Astrocyte (in vitro differentiated cells and primary cell): Measurements from ENCODE around the gene KIAA0232. TPM values are rescaled to one million over a fixed set of nuclear protein-coding genes. Genes with fewer than 3 reads are reported as not detected.

Source experiments
- DNase-seq: peaks from one replicate; pipeline ENCODE4 v3.0.0-alpha.2; 2010; ENCODE audit warnings: low read depth
- FAIRE-seq: peaks from 2 replicates; lab custom pipeline; 2011; peaks lifted over from hg19 to GRCh38; lab: Jason Lieb, UNC
- H2AFZ ChIP-seq: 2 replicates; pipeline ENCODE4 v1.6.0; 2012; ENCODE audit warnings: low read depth, low read length, inconsistent platforms
- H3K27ac ChIP-seq: 2 replicates; pipeline ENCODE4 v1.5.1; 2011; ENCODE audit warnings: low read depth, low read length, inconsistent platforms
- H3K27me3 ChIP-seq: 2 replicates; pipeline ENCODE4 v1.6.0; 2011; ENCODE audit warnings: low read length, inconsistent platforms; ENCODE audit not compliant: insufficient read depth
- H3K36me3 ChIP-seq: 2 replicates; pipeline ENCODE4 v1.5.1; 2011; ENCODE audit warnings: low read length, inconsistent platforms; ENCODE audit not compliant: insufficient read depth
- H3K4me1 ChIP-seq: 2 replicates; pipeline ENCODE4 v1.5.1; 2011; ENCODE audit warnings: low read length, inconsistent platforms; ENCODE audit not compliant: insufficient read depth
- H3K4me2 ChIP-seq: 2 replicates; pipeline ENCODE4 v1.6.0; 2012; ENCODE audit warnings: low read length, inconsistent platforms
- H3K4me3 ChIP-seq: 2 replicates; pipeline ENCODE4 v1.5.1; 2011; ENCODE audit warnings: low read depth, mild to moderate bottlenecking, low read length, inconsistent platforms; ENCODE audit not compliant: insufficient read depth
- H3K79me2 ChIP-seq: 2 replicates; pipeline ENCODE4 v1.6.0; 2012; ENCODE audit warnings: mild to moderate bottlenecking, low read length, inconsistent platforms; ENCODE audit not compliant: insufficient read depth
- H3K9ac ChIP-seq: 2 replicates; pipeline ENCODE4 v1.6.0; 2012; ENCODE audit warnings: mild to moderate bottlenecking, low read length, inconsistent platforms
- H3K9me3 ChIP-seq: 2 replicates; pipeline ENCODE4 v1.5.1; 2012; ENCODE audit warnings: low read depth, mild to moderate bottlenecking, low read length, inconsistent platforms; ENCODE audit not compliant: insufficient read depth
- H4K20me1 ChIP-seq: 2 replicates; pipeline ENCODE4 v1.6.0; 2012; ENCODE audit warnings: low read length, inconsistent platforms; ENCODE audit not compliant: insufficient read depth
- H3K27ac Mint-ChIP-seq: one replicate; pipeline ENCODE4 v1.8.0; 2021; ENCODE audit warnings: mild to moderate bottlenecking, mixed read lengths; ENCODE audit not compliant: unreplicated experiment
- H3K27me3 Mint-ChIP-seq: one replicate; pipeline ENCODE4 v1.8.0; 2021; ENCODE audit warnings: low read depth, mixed read lengths; ENCODE audit not compliant: unreplicated experiment
- H3K36me3 Mint-ChIP-seq: one replicate; pipeline ENCODE4 v1.8.0; 2021; ENCODE audit warnings: low read depth, mixed read lengths; ENCODE audit not compliant: unreplicated experiment
- H3K4me1 Mint-ChIP-seq: one replicate; pipeline ENCODE4 v1.8.0; 2021; ENCODE audit warnings: low read depth, mixed read lengths; ENCODE audit not compliant: unreplicated experiment
- H3K4me3 Mint-ChIP-seq: one replicate; pipeline ENCODE4 v1.8.0; 2021; ENCODE audit warnings: mild to moderate bottlenecking, moderate library complexity, mixed read lengths; ENCODE audit not compliant: unreplicated experiment
- H3K9me3 Mint-ChIP-seq: one replicate; pipeline ENCODE4 v1.8.0; 2021; ENCODE audit warnings: mild to moderate bottlenecking, mixed read lengths; ENCODE audit not compliant: unreplicated experiment
- CTCF ChIP-seq: IDR thresholded peaks from 2 replicates; pipeline ENCODE4 v1.5.1; 2011; ENCODE audit warnings: low read depth, mild to moderate bottlenecking, inconsistent platforms, low read length, moderate library complexity; ENCODE audit not compliant: insufficient read depth
- EZH2 ChIP-seq: IDR thresholded peaks from 2 replicates; pipeline ENCODE4 v1.6.1; 2012; ENCODE audit warnings: mild to moderate bottlenecking, low read length, inconsistent platforms; ENCODE audit not compliant: insufficient read depth
- total RNA-seq: library from RNA; stranded (reverse); gene quantifications from 2 replicates; pipeline ENCODE4 v1.2.1, GENCODE V29; 2021

The KIAA0232 gene
- total RNA-seq, 1 donor from 2014 or later: 27.6 TPM

GRCh38 chr4:6747294-6748051 lies 35.1 kb upstream of the KIAA0232 start:
- H3K79me2 ChIP-seq: no peaks in the 10 kb centered on the region
- TF ChIP-seq EZH2 (no peak), CTCF (no peak)
- FAIRE-seq (no peak), DNase-seq (no peak)
- no peak overlapping the region for H3K4me3 Mint-ChIP-seq
- no peak overlapping the region for H3K27ac Mint-ChIP-seq
- no peaks in the 10 kb centered on the region for H3K4me1 Mint-ChIP-seq
- no peak overlapping the region for H3K27ac ChIP-seq
- H3K9me3 Mint-ChIP-seq: no peaks in the 10 kb centered on the region
- H3K27me3 ChIP-seq: no peaks in the 10 kb centered on the region
- H3K36me3 ChIP-seq: no peaks in the 10 kb centered on the region
- no peak overlapping the region for H3K4me2 ChIP-seq
- no peaks in the 10 kb centered on the region for H4K20me1 ChIP-seq
- no peak overlapping the region for H3K9ac ChIP-seq
- H3K4me1 ChIP-seq: peaks cover 14% of the 10 kb centered on the region
- H3K9me3 ChIP-seq: no peaks in the 10 kb centered on the region
- peak overlapping the region; percentile 34 for H2AFZ ChIP-seq
- H3K27me3 Mint-ChIP-seq: no peaks in the 10 kb centered on the region
- H3K36me3 Mint-ChIP-seq: no peaks in the 10 kb centered on the region
- no peak overlapping the region for H3K4me3 ChIP-seq

DNA sequence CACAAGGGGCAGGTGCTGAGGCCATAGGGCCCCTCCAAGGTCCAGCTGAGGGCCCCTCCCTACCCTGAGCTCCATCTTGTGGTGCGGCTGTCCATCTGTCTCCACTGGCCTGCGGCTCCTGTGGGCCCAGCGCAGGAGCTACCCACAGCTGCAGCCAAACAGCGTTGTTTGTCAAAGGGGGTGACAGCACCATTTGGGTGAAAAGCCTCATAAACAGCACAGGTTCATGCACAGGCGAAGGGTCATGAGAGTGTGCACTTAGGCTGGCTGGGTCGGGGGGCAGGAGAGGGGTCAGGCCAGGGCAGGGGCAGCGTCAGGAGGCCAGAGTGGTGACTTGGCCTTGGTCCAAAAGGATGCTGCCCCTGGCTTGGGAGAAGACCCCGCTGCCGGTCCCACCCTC lies 34.2 kb upstream of the KIAA0232 start:
- no peak overlapping the region for H3K4me3 ChIP-seq
- H3K4me1 ChIP-seq: peaks cover 14% of the 10 kb centered on the region
- H3K36me3 ChIP-seq: no peaks in the 10 kb centered on the region
- DNase-seq (no peak), FAIRE-seq (no peak)
- Mint-ChIP-seq H3K27ac (no peak overlapping the region), H3K36me3 (no peaks in the 10 kb centered on the region), H3K27me3 (no peaks in the 10 kb centered on the region), H3K9me3 (no peaks in the 10 kb centered on the region), H3K4me3 (no peak overlapping the region), H3K4me1 (no peaks in the 10 kb centered on the region)
- no peak for TF ChIP-seq CTCF
- no peak for TF ChIP-seq EZH2
- H3K27me3 ChIP-seq: no peaks in the 10 kb centered on the region
- H3K9ac ChIP-seq: no peak overlapping the region
- H3K4me2 ChIP-seq: no peak overlapping the region
- H2AFZ ChIP-seq: no peak overlapping the region
- H3K27ac ChIP-seq: no peak overlapping the region
- H3K9me3 ChIP-seq: no peaks in the 10 kb centered on the region
- H4K20me1 ChIP-seq: no peaks in the 10 kb centered on the region
- no peaks in the 10 kb centered on the region for H3K79me2 ChIP-seq
